ENCODE data around the gene CTTN. TPM values are rescaled to one million over a fixed set of nuclear protein-coding genes. Genes with fewer than 3 reads are reported as not detected.
"Not testable (repeated sequence)": the region's sequence is repeated elsewhere in the genome, so short reads cannot be mapped to it uniquely, and the experiment has no call there.

The CTTN gene
- total RNA-seq, 1 donor from 2014 or later: 234 TPM

DNA sequence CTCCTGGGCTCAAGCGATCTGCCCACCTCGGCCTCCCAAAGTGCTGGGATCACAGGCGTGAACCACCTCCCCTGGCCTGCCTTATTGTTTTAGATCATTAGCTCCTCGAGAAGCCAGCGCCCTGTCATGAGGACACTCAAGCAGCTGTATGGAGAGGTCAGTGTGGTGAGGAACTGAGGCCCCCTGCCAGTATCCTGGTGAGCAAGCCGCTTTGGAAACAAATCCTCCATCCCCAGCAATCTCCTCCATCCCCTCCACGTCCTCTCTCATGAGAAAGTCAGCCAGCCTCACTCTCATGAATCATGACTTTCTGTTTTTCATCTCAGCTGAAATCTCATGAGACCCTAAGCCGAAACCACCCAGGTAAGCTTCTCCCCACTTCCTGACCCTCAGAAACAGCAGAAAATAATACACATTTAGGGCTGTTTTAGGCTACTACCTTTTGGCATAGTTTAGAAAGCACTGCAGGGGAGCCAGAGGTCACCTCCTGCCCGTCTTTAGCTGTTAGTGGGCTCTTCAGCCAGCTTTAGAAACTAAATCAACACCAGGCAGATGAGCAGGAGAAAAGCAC lies 56.0 kb downstream of the CTTN start:
- no peak for DNase-seq (ENCODE audit: low read depth in 2 of 2)

DNA sequence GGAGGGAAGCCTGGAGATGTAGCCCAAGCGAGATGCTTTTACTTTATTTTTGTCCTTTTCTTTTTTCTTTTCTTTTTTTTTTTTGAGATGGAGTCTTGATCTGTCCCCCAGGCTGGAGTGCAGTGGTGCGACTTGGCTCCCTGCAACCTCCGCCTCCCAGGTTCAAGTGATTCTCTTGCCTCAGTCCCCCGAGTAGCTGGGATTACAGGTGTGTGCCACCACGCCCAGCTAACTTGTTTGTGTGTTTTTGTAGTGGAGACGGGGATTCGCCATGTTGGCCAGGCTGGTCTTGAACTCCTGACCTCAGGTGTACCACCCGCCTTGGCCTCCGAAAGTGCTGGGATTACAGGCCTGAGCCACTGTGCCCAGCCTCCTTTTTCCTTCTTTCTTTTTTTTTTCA lies 56.5 kb downstream of the CTTN start:
- DNase-seq (ENCODE audit: low read depth in 2 of 2): not testable (repeated sequence)

DNA sequence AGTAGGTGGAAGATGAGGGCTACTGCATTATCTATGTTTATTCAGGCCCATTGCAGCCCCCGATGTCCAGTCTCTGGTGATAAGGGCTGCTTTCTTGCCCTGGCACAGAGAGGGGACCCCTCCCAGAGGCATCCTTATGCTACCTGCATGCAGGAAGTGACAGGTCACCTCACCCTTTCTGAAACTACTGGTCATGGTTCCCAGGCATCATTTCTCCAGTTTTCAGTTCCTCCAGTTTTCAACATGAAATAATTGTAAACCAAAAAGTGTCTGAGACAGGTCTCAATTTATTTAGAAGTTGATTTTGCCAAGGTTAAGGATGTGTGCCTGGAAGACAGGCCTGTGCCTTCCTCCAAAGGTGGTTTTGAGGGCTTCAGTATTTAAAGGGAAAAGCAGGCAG lies 57.0 kb downstream of the CTTN start:
- no peak for DNase-seq (ENCODE audit: low read depth in 2 of 2)

DNA sequence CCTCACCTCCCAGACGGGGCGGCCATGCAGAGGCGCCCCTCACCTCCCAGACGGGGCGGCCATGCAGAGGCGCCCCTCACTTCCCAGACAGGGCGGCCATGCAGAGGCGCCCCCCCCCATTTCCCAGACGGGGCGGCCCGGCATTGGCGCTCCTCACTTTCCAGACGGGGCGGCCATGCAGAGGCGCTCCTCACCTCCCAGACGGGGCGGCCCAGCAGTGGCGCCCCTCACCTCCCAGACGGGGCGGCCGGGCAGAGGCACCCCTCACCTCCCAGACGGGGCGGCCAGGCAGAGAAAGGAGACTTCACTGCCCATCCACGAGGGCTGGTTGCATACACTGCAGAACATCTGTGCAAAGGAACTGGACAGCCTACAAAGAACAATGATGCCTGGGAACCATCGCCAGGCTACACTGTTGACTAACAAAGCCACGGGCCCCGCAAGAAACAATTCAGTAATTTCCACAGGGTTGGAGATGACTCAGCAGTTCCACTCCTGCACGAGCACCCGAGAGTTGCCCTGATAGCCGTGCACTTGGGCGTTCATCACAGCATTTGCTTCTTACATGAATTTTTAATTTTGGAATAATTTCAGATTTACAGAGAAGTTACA lies 58.7 kb downstream of the CTTN start:
- peak; percentile 34 to 65 for DNase-seq (ENCODE audit: low read depth in 2 of 2)

DNA sequence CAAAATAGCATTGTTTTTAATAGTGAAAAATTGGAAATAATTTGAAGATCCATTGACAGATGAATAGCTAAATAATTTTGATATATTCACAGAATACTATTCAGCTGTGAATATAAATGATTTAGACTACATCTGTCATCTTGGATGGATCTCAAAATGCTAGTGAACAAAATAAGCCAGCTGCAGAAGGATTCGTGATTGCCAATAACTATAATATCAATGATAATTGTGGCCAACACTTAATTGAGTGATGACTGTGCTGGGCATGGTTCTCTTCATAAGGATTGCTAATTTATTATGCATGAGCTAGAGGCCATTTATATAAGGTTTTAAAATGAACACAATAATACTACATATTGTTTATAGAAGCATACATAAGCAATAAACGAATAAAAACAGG lies 60.4 kb downstream of the CTTN start:
- DNase-seq (ENCODE audit: low read depth in 2 of 2): no peak

DNA sequence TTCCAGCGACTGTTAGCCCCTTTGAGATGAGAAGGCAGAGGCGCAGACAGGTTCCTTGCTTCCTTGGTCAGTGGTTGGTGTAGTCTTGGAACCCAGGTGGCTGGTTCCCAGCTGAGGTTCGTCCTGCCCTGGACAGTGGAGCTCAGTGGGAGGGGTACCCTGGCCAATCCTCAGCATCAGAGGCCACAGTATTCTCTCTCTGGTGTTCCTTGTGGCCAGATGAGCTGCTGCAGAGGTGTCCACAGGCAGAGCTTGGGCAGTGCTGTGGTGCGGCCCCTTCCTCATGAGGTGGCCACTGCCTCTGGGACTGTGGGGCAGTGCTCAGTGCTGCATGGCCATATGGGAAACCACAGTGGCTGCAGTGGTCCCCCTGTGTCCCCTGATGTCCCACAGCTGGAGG lies 61.8 kb downstream of the CTTN start:
- DNase-seq (ENCODE audit: low read depth in 2 of 2): no peak

DNA sequence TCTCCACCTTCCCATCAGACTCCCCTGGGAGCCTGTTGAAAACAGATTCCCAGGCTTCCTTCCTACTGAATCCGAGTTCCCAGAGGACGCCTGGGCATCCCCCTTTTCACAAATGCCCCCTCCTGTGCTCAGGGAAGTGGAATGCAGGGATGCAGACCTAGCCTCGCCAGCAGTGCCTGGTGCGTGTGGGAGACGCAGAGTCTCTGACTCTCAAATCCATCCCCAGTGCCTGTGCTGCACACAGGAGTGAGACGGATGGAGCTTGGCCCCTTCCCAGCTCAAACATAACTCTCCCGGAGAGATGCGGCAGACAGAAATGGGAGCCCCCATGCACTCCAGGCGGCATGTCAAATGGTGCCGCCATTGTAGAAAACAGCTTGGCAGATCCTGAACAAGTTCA lies 62.6 kb downstream of the CTTN start:
- no peak for DNase-seq (ENCODE audit: low read depth in 2 of 2)

DNA sequence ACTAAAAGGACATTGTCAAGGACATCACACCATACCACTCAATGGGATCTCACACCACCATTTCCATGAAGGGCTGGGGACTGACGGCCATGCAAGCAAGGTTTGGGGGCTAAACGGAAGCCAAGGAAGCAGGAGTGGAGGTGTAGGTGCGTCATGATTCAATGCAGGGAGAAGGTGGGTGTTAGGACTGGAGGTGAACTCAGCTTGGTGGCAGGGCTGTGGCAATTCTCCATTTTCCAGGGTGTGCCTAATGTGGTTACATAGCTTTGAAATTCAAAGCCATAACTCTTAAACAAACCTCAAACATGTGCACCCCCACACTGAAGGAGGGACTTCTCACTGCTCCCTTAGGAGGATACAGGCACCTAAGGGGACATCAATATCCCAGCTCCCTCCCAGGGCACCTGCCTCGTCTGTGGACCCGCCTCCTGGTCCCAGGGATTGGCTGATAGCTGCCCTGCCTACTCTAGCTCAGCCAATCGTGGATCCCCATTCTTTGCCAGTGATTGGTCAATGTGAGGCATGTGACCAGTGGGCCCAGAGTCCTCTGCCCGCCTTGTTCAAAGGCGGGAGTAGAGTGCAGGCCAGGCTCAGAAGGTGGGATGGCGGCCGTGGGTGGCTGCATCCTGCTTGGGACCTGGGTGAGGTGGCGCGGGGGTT lies 64.6 kb downstream of the CTTN start:
- no peak for DNase-seq (ENCODE audit: low read depth in 2 of 2)

DNA sequence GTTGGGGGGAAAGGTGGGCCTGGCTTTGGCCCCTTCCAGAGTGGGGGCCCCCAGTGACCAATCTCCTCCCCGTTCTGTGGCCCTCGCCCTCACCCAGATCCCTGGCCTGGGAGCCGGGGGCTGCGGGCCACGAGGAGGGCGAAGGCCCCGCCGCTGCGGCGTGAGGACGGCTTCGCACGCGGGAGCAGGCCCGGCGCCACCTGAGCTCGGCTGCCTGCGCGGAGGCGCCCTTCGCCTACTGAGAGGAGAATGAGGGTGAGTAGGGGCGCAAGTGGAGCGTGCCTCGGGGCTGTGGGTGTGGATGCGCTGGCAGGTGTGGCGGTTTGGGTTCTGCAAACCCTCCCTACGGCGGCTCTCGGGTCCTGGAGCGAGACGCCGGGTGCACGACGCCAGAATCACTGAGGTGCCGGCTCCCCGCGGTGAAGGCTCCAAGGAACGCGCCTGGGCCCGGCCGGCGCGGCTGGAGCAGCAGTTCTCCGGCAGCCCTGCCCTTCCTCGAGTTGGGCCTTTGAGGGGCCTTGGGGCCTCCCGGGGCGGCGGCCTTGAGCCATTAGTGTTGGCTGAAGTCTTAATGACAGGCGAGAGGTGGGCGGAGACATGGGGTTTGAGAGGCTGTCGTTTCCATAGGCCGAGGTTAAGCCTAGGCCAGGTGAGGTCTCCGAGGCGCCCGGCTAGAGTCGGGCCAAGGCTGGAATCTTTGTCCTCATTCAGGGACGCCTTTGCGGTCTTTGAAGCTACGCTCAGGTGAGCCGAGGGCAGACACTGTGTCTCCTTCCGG lies 65.3 kb downstream of the CTTN start:
- DNase-seq (ENCODE audit: low read depth in 2 of 2): no peak

DNA sequence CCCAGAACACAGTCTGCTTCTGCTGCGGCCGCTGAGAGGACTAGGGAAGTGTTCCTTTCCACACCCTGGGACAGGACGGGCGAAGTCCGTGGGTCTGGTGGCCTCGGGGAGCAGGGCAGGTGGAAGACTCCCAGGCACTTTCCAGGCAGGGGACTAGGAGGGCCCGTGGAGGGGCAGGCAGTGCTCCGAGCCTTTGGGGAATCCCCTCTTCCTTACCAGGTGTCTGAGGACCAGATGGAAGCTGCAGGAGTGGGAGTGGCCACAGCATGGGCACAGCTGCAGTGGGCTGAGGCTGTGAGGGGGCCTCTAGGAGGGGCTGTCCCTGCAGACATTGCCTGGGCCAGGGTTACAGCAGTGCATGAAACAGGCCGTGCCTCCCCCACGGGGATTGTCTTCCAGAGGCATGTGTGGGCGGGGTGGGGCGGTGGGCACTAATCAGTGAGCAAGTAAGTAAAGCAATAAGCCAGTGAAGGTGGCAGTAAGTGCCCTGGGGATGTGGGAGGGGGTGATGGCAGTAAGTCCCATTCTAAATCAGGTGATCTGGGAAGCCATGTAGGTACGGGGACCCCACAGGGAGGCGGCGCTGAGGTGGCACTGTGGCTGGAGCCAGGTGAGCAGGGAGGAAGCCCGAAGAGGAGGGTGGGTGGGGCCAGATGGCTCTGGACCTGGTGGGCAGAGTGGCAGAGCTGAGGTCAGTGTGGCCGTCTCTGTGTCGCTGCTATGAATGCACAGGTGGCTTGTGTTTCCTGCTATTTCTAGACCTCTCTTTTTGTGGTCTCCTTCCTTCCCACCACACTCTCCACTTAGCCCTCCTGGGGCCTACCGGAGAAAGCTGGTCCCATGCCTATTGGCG lies 66.4 kb downstream of the CTTN start:
- DNase-seq (ENCODE audit: low read depth in 2 of 2): no peak

DNA sequence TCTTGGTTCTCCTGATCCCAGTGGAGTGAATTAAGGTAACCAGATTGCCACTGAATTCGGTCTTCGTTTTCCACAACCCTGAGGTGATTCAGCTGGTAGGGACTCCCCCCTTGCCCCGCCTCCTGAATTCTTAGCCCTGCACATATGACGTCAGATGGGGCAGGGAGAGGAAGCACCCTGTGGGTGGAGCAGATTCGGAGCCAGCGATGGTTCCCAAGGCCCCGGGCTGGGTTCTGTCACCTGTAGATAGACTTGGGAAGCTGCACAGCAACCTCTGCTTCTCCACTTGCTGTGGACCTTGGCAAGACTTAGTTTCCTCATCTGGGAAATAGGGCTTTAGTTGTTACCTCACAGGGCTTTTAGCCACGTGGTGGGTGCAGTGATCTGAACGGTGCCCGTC lies 67.8 kb downstream of the CTTN start:
- no peak for DNase-seq (ENCODE audit: low read depth in 2 of 2)

DNA sequence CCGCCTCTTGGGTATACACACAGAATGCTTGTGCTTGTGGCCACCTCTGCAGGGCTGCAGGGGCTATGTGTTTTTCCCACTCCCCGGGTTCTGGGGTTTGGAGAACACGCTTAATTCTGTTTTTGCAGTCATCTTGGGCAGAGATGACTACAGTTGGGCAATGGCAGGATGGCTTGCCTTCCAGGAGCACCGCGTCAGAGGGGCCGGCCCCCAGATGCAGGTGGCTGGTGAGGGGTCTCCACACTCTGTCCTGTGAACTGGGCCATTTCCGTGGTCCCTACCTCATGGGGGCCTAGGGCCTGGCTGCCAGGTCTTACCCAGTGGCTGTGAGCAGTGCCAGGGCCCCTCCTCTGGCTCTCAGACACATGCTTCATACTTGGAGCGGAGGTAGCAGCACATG lies 68.3 kb downstream of the CTTN start:
- DNase-seq (ENCODE audit: low read depth in 2 of 2): no peak

DNA sequence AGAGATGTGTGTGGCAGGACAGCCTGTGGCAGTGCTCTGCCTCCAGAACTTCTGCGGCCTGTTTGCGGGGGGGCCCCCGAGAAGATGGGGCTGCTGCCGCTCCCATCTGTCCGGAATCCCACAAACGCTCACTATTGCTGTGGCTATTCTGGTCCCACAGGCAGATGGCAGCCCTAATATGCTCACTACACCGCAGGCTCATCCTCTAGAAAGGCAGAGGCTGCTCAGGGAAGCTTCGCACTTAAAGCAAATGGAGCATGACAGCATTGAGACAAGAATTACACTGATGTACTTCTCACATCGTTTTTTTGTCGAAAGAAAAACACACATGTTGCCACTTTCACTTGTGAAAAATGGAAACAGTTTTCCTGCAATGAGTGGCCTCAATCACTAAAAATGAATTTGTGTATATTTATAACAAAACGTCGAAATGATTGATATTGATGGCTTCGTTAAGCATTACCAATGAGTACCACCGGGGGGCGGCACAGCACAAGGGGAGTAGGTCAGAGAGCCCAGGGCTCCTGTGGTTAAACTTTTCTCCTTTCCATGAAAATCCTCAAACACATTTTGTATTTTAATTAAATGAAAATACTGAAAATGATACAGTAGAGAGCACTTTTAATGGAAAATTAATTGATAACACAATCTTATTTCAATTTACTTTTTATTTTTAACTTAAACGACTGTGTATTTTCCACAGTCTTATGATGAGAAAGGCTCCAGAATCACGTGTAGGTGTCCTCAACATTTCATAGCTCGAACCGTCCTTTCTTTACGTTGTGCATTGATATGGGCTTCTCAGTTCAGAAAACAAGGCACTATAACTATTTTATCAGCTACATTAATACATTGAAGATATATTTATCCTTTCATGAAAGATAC lies 69.1 kb downstream of the CTTN start:
- peak; percentile 53 to 64 for DNase-seq (ENCODE audit: low read depth in 2 of 2)

DNA sequence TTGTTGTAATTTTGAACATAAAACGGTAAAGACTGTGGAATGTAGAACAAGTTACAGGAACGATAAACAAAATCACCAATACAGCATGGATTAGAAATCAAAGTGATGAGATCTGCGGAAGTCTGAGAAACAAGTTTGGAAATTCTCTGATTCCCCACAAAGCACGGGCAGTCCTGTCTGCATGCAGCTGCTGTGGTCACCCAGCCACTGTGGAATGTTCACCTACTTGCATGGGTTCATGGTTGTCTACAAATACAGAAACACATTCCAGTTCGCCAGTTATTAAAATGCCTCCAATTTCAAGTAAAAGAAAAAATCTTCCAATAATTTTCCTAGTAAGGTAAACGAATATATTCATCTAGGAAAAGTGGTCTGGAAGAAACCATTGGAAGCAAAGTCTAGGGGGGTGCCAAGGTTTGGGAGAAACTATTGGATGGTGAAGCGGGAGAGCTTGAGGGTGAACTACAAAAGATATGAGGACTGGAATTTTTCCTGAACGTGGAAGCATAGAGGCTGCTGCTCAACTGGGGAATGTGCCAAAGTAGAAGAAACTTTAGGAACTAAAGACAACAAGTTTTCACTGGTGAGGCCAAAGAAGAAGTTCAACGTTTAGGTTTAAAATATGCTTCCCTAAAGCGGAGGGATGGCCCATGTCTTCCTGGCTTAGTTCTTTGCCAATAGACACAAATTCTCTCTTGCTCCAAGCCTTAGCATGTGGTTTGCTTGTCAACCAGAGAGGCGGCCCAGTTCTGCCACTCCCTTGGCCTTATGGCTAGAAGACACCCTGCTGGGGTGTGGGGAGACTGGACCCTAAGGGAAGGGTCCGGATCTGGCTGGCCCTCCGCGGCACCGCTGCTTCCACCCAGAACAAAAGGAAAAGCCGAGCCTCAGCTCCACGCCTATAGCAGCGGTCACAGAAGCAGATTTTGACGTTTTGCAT lies 70.2 kb downstream of the CTTN start:
- no peak for DNase-seq (ENCODE audit: low read depth in 2 of 2)

DNA sequence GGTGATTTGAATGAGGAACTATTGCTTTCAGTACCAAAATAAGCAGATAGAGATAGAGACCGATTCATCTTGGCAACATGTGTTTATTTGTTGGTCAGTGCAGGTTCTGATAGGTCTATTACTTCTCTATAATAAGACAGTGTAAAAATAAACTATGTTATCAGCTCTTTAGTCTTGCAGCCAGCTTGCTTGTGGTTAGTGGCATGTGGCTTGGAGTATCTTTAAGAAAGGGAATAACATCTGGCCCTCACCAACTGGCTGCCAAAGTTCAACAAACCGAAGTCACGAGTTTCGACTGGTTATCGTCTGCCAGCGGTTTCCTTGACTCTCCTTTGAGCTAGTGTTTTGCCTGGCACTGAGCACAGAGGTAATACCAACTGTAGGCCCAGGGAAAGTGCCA lies 71.8 kb downstream of the CTTN start:
- no peak for DNase-seq (ENCODE audit: low read depth in 2 of 2)

DNA sequence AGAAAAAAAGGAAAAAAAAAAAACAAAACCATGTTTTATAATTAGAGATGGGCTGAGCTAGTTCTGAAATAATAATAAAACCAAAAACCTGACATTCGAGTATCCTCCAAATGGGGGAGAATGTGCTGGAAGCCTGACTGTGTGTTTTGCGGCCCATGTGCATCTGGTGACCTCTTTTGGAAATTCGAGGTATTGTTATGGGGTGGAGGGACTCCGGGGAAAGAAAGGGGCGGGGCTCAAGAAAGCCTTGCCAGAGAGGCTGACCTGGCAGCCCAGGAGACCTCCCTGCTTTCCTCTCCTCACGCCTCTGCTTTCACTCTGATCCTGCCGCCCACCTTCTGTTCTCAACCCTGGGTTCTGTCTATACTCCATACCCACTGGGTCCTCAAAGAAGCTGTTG lies 72.9 kb downstream of the CTTN start:
- DNase-seq (ENCODE audit: low read depth in 2 of 2): no peak

DNA sequence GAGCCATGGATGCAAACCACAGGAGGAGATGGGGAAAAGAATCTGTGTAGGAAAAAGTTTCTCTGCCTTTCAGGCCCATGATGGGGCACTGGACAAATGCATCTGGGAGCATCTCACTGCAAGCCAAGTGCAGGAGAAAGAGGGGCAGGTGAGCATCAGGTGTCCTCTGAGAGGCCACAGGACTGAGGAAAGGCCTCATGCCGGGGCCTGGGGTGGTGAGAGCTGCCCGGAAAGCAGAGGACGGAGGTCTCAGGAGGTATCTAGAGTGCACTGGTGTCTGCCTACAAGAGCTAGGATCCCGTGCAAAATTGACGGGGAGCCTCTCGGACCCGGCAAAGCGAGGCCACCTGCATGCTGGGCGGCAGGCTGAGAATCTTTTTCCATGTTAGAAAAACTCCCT lies 73.9 kb downstream of the CTTN start:
- DNase-seq (ENCODE audit: low read depth in 2 of 2): no peak

DNA sequence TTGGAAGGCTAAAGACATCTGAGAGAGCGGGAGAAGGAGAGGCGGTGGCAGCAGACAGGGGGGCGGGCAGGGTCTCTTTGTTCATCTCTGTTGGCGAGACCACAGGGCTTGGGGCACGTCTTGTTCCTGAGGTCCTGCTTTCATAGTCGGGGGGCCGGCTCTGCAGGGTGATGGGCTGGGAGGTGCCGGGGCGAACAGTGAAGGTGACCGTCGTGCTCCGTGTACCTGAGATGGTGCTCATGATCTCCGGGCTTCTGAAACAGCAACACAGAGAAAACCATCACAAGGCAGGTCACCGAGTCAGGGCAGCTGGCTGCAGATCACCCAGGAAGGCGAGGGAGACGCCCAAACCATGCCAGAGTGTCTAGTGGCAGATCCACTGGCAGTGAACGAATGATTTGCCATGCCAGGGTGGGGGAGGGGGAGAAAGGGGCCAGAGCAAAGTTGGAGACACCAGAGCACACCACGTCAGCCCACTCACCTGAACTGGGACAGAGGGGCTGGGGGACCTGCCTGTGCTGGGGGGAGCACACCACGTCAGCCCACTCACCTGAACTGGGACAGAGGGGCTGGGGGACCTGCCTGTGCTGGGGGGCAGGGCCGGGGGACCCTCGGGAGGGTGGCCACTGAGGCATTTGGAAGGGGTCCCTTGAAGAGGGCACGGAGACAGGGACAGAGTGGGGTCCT lies 75.0 kb downstream of the CTTN start:
- DNase-seq (ENCODE audit: low read depth in 2 of 2): no peak
